Measurements from ENCODE around the gene CCDC167.

CCDC167 gene

GRCh38 chr6:37499433-37500293, at the start of gene CCDC167:
TSS of gene CCDC167 (minus strand) at chr6:37499893. CDS start at chr6:37499863, 30 bp downstream.
- TF ChIP-seq GATA2 (IDR thresholded peaks at IDR 0.05; ENCODE audit: low read depth, low read length) (no peak), GATA3 (IDR thresholded peaks at IDR 0.05; ENCODE audit: low read depth, low read length) (no peak)

- TF ChIP-seq GATA2 (IDR thresholded peaks at IDR 0.05; ENCODE audit: low read depth, low read length) (no peak), GATA3 (IDR thresholded peaks at IDR 0.05; ENCODE audit: low read depth, low read length) (no peak)
Measured at GRCh38 chr6:37549154-37549553, 49.5 kb upstream of the CCDC167 start.

GRCh38 chr6:37548067-37548674, 48.5 kb upstream of the CCDC167 start:
- TF ChIP-seq GATA3 (IDR thresholded peaks at IDR 0.05; ENCODE audit: low read depth, low read length) (no peak), GATA2 (IDR thresholded peaks at IDR 0.05; ENCODE audit: low read depth, low read length) (no peak)

GRCh38 chr6:37547564-37548061, 47.9 kb upstream of the CCDC167 start:
- no peak for TF ChIP-seq GATA2 (IDR thresholded peaks at IDR 0.05; ENCODE audit: low read depth, low read length)
- TF ChIP-seq GATA3 (IDR thresholded peaks at IDR 0.05; ENCODE audit: low read depth, low read length) = no peak

- TF ChIP-seq GATA2 (IDR thresholded peaks at IDR 0.05; ENCODE audit: low read depth, low read length) (no peak), GATA3 (IDR thresholded peaks at IDR 0.05; ENCODE audit: low read depth, low read length) (no peak)
Measured at GRCh38 chr6:37546141-37546871, 46.6 kb upstream of the CCDC167 start.

- TF ChIP-seq GATA2 (IDR thresholded peaks at IDR 0.05; ENCODE audit: low read depth, low read length) (no peak), GATA3 (IDR thresholded peaks at IDR 0.05; ENCODE audit: low read depth, low read length) (no peak)
Measured at GRCh38 chr6:37544530-37544929, 44.8 kb upstream of the CCDC167 start.

- TF ChIP-seq GATA2 (IDR thresholded peaks at IDR 0.05; ENCODE audit: low read depth, low read length) = no peak
- TF ChIP-seq GATA3 (IDR thresholded peaks at IDR 0.05; ENCODE audit: low read depth, low read length) = no peak
Measured at GRCh38 chr6:37543361-37543760, 43.7 kb upstream of the CCDC167 start.

GRCh38 chr6:37541346-37541745, 41.7 kb upstream of the CCDC167 start:
- TF ChIP-seq GATA3 (IDR thresholded peaks at IDR 0.05; ENCODE audit: low read depth, low read length) (no peak), GATA2 (IDR thresholded peaks at IDR 0.05; ENCODE audit: low read depth, low read length) (no peak)

GRCh38 chr6:37540390-37540789, 40.7 kb upstream of the CCDC167 start:
- TF ChIP-seq GATA2 (IDR thresholded peaks at IDR 0.05; ENCODE audit: low read depth, low read length) = no peak
- TF ChIP-seq GATA3 (IDR thresholded peaks at IDR 0.05; ENCODE audit: low read depth, low read length) = no peak

- no peak for TF ChIP-seq GATA2 (IDR thresholded peaks at IDR 0.05; ENCODE audit: low read depth, low read length)
- TF ChIP-seq GATA3 (IDR thresholded peaks at IDR 0.05; ENCODE audit: low read depth, low read length) = no peak
Measured at GRCh38 chr6:37540029-37540352, 40.3 kb upstream of the CCDC167 start.

- TF ChIP-seq GATA3 (IDR thresholded peaks at IDR 0.05; ENCODE audit: low read depth, low read length) = no peak
- no peak for TF ChIP-seq GATA2 (IDR thresholded peaks at IDR 0.05; ENCODE audit: low read depth, low read length)
Measured at GRCh38 chr6:37539171-37540028, 39.7 kb upstream of the CCDC167 start.

GRCh38 chr6:37538107-37538506, 38.4 kb upstream of the CCDC167 start:
- TF ChIP-seq GATA3 (IDR thresholded peaks at IDR 0.05; ENCODE audit: low read depth, low read length) (no peak), GATA2 (IDR thresholded peaks at IDR 0.05; ENCODE audit: low read depth, low read length) (no peak)

- TF ChIP-seq GATA3 (IDR thresholded peaks at IDR 0.05; ENCODE audit: low read depth, low read length) (no peak), GATA2 (IDR thresholded peaks at IDR 0.05; ENCODE audit: low read depth, low read length) (no peak)
Measured at GRCh38 chr6:37537548-37537947, 37.9 kb upstream of the CCDC167 start.
